Dedifferentiated amniotic fluid mesenchymal stem cell (primary cell): ENCODE data around the gene H3-3A.
A peak's percentile ranks its signal among the peaks of the same experiment; 100 is the strongest.

Source experiments
- DNase-seq: peaks from one replicate; pipeline ENCODE4 v3.0.0-alpha.2; 2016; ENCODE audit errors: extremely low spot score

Gene H3-3A

DNA sequence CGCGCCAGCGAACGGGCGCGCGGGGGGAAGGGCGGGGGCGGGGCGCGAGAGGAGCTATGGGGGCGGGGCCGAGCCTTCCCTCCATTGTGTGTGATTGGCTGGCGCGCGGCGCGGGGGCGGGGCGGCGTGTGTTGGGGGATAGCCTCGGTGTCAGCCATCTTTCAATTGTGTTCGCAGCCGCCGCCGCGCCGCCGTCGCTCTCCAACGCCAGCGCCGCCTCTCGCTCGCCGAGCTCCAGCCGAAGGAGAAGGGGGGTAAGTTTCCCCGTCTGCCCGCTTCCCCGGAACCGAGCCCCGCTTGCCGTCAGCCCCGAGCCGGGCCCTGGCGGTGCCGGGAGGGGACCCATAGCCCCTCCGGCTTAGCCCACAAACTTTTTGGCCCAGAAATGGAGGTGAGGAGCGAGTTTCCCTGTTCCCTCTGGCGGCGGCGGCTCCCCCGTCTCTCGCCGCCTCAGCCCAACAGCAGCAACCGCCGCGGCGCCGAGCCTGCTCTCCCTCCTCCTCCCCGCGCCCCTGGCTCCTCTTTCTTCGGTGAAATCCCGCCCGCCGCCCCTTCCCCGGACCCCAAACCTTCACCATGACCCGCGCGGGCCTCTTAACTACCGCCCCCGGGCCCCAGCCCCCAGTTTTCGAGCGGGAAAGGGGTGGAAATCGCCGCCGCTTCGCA, at the start of gene H3-3A:
Gene H3-3A (plus strand): TSS at position 159 of the 666 bp plus-strand sequence. CDS start 1,636 bp downstream, outside the sequence.
- DNase-seq = peak; percentile 93

DNA sequence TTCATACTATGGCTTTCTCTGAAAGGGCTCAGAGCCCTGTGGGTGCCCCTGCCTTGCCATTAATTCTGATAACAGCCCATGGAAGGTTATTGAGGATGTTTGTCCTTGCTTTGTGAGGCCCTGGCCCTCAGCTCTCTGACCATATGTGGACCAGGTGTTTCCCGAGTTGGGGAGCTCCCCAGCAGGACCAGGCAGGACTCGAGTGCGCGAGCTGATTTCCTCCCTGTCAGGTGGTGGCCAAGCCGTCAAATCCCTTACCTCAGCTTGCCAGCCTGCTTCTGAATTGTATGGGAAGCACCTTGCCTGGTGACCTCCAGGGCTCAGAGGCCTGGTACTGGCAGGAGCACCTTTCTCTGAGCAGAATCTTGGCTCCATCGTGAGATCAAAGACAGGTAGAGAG, 45.4 kb upstream of the H3-3A start:
- DNase-seq = no peak

DNA sequence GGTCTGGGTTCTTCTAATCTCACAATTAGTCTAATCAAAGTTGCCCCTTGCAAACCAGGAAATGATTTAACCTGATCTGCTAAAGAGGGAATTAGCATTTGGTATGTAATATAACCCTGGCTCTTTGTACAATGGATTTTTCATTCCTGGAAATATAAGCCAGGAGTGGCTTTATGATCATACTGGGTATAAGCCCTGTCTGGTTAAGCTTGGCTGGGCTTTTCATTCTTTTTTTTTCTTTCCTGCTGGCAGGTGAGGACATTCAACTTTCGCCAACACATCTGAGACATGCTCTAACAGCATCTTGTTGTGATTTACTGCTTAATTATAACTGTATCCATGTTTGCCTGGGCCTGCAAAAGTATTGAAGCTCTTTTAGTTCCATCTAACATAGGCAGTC, 42.9 kb upstream of the H3-3A start:
- no peak for DNase-seq

DNA sequence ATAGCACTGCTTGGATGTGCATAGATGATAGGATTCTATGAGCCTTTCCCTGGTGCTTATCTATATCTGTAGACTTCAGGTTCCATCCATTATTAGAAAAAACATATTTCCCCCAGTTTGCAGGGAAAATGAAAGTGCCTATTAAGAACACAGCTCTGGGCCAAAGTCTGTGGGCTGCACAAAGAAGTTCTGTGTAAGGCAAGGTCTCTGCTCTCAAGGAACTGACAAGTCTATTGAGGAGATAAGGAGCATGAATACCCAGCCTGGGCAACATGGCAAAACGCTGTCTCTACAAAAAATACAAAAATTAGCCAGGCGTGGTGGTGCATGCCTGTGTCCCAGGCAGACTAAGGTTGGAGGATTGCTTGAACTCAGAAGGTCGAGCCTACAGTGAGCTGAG, 41.1 kb upstream of the H3-3A start:
- no peak for DNase-seq

DNA sequence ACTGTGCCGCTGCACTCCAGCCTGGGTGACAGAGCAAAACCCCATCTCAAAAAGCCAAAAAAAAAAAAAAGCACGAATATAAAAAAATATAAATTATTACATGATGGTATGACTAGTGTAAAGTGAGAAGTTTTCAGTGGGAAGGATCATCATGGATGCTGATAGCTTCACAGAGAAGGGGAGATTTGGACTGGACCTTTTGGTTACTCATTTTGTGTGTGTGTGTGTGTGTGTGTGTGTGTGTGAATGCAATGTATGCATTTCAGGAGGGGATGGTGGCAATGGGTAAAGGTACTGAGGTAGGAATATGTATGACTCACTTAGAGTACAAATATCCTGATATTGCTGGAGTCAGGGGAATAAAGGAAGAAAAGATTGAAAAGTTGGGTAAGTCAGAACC, 40.7 kb upstream of the H3-3A start:
- DNase-seq = no peak

DNA sequence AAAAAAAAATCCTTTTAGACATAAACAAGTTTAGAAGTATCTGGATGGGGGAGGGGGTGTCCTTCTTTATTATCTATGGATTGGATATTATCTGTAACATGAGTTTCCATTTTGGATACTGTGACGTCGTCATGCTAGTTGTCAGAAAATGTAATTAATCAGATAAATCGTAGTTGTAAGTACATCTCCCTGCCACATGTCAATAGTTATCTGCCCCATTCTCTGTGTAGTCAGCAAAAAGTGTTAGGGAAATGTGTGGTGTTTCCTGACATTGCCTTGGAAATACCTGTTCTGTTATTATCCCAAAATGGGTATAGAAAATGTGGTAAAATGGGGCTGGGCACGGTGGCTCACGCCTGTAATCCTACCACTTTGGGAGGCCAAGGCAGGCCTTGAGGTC, 38.8 kb upstream of the H3-3A start:
- DNase-seq = no peak

DNA sequence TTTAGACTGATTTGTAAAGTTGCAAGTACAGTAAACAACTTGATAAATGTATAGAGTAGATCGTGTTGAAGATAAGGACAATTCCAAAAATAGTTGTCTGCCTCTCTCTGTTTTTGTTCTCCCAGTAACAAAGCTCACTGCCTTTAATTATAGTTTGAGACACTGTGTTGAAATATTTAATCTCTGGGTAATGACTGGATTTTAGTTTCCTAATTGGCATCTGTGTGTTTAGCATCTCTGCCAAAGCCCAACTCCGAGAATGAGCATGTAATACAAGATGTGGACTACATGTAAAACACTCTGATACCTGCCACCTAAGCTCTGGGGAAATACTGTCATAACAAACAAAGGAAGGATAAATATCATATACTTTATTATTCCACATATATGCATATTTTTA, 35.7 kb upstream of the H3-3A start:
- no peak for DNase-seq

DNA sequence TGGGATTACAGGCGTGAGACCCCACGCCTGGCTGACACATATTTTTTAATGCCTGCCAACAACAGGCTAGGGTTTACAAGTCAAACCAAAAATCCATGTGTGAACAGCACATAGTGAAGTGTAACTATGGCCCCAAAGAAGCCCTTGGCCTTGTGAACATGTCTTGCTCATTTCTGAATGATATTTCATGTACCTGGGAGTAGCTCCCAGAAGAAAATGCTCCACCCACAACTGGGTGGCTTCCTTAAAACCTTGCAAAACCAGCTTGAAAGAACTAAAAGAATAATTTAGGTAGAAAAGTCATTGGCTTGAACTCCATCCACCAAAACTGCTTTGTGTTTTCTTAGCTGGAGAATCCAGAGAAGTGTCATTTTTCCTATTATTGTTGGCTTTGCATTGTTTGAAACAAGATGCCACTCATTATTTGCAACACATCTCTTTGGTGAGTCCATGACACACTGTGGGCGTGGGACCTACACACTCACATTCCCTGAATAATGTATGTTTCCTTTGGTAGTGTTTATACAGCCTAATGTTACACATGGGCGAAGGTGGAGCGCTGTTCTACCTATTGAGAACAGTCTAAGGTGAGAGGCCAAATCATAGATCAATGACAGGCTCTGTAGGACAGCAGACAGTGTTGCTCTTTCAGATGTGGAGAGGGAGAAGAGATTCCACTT, 34.8 kb upstream of the H3-3A start:
- DNase-seq = no peak

DNA sequence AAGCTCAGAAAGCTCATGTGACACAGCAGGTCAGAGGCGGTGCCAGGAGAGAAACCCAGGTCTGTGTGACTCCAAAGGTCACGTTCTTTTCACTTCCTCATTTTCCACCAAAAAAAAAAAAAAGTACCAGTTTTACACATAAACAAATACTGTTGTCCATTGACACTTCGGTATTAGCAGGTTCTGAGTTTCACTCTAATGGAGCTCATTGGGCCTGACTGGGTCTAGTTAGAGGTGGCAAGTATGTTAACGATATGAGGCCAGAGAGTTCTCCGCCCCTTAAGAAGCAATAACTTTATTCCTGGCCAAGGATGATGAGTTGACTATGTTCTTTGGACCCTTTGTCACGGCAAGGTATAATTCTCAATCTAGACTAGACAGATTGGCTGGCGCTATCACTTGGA, 33.4 kb upstream of the H3-3A start:
- DNase-seq = no peak

DNA sequence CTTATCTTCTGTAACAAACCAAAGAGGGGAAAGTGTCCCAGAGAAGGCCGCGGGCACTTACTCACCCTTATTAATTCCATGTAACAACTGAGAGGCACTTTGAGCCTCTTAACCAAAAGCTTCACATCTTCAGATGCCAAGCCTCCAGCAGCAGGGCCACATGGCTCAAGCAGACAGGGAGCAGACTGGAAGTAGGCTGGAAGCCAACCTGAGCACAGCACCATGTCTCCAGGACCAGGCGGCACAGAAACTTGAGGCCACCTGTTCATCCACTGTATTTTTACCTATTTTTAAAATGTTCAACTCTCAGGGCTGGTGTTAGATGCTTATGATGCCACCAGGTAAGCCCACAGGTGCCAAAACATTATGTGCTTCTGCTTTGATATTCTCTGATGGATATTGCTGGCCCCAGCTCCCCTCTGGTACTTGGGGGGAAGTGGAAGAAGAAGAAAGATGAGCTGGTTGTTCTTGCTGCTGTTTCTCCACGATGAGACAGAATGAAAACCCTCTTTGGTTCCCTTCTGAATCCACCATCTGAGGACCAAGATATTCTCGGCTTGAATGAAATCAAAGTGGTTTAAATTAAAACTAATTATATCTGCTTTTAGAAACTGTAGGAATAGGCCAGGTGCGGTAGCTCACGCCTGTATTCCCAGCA, 32.8 kb upstream of the H3-3A start:
- DNase-seq = no peak

DNA sequence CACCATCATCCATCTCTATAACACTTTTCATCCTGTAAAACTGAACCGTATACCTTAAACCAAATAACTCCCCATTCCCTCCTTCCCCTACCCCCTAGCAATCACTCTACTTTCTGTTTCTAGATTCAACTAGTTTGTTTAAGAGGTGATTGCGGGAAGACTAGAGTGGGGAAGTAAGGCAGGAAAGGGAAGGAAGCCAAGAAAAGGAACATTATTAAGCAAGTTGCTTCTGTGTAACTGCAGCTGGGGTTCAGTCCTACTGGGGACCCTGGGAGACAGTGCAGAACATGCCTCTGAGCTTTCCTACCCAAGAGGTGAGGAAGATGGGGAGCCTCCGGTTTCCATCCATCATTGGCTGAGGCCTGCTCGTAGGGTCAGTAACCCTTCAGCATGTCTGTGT, 28.9 kb upstream of the H3-3A start:
- no peak for DNase-seq

DNA sequence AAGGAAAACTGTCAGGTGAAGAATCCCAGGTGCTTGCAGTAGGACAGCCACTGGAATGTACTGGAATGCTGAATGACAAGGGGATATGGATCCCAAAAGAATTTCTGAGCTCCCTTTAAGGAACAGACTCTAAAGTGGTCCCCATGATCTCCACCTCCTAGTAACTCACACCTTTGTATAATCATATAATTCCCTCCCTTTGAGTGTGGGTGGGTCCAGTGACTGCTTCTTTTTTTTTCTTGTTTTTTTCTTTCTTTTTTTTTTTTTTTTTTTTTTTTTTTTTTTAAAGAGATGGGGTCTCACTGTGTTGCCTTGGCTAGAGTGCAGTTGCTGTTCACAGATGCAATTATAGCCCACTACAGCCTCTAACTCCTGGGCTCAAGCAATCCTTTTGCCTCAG, 28.5 kb upstream of the H3-3A start:
- DNase-seq = no peak

DNA sequence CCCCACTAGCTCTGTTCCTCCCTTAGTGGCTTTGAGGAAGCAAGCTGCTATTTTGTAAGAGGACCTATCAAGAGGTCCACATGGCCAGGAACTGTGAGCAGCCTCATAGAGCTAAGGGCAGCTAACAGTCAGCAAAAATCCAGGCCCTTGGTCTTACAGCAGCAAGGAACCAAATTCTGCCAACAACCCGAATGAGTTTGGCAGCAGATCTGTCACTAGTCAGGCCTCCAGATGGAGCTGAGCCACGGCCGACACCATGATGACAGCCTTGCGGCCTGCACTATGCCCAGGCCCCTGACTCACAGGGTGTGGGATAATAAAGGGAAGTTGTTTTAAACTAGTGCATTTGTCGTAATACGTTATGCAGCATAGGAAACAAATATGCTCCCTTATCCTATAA, 28.0 kb upstream of the H3-3A start:
- DNase-seq = peak; percentile 26

DNA sequence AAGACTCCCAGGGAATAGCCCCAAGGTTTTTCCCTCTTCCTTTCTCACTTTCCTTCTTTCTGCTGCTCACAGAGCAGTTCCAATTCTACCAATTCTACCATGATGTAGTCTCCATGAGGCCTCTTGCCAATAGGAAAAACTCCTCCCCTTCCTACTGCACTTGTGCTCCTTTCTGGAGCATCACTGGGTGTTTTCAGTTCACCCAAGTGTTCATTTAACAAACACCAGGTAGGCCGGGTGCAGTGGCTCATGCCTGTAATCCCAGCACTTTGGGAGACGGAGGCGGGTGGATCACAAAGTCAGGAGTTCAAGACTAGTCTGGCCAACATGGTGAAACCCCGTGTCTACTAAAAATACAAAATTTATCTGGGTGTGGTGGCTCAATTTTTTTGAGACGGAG, 26.6 kb upstream of the H3-3A start:
- no peak for DNase-seq

DNA sequence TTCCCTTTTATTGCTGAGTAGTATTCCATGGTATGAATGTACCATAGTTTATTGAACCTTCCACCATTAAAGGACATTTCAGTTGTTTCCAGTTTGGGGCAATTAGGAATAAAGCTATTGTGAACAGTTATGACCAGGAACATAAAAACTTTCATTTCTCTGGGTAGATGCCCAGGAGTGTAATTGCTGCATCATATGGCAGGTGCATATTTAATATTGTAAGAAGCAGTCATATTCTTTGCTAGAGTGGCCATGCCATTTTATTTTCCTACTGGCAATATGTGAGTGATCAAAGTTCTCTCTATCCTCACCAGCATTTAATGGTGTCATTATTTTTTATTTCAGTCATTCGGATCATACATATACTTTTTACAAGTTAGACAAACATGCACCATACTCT, 23.9 kb upstream of the H3-3A start:
- DNase-seq = no peak

DNA sequence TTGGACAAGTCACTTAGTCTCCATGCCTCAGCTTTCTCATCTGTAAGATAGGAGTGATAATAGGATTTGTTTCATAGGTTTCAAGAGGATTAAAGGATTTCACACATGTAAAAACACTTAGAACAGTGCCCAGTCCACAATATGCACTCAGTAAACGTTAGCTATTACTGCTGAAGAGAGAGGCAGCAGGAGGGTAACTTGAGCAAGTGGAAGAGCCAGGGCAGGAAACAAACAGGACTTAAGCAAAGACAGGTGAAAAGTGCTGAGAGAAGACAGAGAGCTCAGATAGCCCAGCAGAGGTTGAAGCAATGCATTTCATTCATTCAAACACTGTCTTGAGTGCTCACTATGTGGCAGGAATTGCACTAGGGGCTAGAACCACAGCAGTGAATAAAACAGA, 21.1 kb upstream of the H3-3A start:
- no peak for DNase-seq

DNA sequence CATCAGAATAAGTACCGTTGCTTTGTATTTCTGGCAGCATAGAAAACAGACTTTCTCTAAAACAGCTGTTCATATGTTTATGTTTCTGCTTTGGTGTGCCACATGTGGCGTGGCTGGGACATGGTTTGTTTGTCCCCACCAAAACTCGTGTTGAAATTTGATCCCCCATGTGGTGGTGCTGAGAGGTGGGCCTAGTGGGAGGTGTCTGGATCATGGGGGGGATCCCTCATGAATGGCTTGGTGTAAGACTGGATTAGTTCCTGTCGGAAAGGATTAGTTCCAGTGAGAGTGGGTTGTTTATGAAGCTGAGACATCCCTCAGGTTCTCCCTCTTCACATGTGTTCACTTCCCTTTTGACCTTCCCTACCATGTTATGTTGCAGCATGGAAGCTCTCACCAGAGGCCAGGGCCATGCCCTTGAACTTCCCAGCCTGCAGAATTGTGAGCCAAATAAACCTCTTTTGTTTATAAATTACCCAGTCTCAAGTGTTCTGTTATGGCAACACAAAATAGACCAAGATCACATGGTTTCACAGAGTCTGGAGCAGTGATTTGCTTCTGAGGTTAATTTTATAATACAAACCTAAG, 17.9 kb upstream of the H3-3A start:
- no peak for DNase-seq

DNA sequence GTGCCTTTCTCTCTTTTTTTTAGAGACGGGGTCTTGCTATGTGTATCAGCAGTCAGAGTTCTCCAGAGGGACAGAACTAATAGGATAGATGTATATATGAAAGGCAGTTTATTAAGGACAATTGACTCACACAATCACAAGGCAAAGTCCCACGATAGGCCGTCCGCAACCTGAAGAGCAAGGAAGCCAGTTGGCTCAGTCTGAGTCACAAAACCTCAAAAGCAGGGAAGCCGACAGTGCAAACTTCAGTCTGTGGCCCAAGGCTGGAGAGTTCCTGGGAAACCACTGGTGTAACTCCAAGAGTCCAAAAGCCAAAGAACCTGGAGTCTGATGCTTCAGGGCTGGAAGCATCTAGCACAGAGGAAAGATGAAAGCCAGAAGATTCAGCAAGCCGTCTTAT, 16.3 kb upstream of the H3-3A start:
- DNase-seq = no peak

DNA sequence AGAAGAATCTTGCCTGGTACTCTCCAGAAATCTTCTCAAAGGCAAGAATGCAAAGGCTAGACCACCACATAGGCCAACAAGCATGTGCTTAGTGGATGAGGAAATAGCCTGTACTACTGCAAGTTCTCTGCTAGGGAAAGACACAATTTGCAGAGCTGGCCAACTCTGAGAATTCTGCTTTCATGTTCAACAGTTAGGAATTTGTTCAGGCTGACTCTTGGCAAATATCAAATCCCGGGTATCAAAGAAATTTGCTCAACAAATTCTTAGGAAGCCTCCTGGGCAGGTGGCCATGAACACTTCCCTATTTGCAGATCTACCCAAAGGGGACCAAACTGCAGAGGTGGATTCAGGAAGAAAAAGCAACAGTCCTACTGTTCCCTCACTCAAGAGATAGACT, 15.0 kb upstream of the H3-3A start:
- peak; percentile 21 for DNase-seq

DNA sequence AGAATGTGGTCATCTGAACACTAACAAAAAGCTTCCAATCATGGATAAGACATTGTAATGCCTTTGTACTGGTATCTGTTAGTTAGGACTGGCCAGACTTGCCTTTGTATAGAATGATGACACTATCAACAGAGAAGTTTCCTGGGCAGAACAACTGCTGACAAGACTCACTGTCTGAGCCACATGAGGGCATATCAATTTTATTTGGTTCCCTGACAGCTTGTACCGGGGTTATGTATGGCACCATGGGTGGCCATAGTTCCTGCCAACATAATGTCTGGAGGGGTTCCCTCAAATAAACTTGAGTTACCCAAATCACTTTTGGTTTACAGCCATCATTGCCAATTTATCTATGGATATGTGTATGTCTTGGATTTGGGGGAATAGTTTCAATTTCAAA, 13.6 kb upstream of the H3-3A start:
- DNase-seq = no peak

DNA sequence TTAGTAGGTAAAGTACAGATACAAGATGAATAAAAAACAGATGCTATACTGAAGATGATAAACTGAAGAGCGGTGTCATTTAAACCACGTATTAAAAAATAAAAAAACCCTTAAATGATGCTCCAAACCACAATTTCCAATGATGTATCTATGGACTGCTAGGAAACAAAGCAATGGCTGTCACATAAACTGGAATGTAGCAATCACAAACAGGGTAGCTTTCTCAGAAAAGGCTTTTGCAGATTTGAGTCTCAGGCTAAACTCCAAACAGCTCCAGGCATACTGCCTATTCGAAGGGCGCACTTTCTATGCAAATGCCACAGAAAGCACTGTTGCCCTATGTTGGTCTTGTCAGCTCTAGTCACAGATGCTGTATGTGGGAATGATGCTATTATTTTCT, 12.4 kb upstream of the H3-3A start:
- DNase-seq = no peak

DNA sequence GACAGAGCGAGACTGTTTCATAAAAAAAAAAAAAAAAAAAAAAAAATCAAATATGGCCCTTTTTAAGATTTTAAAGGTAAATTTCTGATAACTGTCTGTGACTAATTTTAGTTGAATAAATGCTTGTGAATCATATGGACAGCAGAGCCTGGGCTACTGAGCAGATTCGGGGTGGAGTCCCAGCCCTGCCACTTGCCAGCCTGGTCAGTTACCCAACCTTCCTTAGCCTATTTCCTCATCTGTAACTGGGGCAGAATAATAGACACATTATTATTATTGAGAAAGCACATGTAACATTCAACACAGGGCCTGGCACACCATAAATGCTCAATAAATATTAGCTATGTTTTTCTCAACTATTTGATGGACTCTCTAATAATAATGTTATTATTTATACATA, 11.2 kb upstream of the H3-3A start:
- DNase-seq = no peak

DNA sequence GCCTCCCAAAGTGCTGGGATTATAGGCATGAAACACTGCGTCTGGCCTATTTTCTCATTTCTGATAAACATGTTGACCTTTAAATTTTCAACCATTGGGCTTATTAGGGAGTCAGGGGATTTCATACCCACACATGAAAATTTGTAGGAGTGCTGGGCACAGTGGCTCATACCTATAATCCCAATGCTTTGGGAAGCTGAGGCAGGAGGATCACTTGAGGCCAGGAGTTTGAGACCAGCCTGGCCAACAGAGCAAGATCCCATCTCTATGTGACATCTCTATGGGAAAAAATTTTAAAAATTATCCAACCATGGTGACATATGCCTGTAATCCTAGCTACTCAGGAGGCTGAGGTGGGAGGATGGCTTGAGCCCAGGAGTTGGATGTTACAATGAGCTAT, 10.5 kb upstream of the H3-3A start:
- DNase-seq = no peak
